GM10248 (cell line): ENCODE measurements around the gene GRB10.

Experiments
- CTCF ChIA-PET: fragments of 300-600 bp; sonication (Branson Sonifier 250); formaldehyde crosslinking; extraction: SDS; loops from one replicate; lab custom pipeline; 2021; ENCODE audit warnings: antibody characterized with exemption; lab: Yijun Ruan, JAX
- POLR2A ChIA-PET: fragments of 350-650 bp; sonication (Branson Sonifier 250); formaldehyde crosslinking; extraction: SDS; loops from one replicate; lab custom pipeline; 2020; ENCODE audit warnings: antibody characterized with exemption; lab: Yijun Ruan, JAX
- DNase-seq: peaks from one replicate; pipeline ENCODE4 v3.0.0; 2012; ENCODE audit errors: extremely low spot score
- TF ChIP-seq, protein P1 (sequence below): IDR thresholded peaks from 2 replicates; pipeline ENCODE4 v1.5.1; 2012; ENCODE audit warnings: mild to moderate bottlenecking, low read depth; ENCODE audit errors: extremely low read depth, missing control alignments, control extremely low read depth

Gene GRB10

DNA sequence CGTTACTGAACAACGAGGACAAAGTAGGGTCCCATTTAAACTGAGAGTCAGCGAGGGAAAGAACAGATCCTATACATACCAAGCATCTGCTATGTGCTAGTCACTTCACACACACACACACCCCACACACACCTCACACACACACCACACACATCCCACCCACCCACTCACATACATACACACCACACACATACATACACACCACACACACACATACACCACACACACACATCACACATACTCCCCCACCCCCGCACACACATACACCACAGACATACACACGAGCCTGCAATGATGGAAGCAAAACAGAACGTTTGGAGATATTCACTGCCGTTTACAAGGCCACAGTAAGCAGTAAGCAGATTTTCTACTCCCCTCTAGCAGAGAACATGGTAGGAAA, 607 bp upstream of the GRB10 start:
- TF ChIP-seq, protein P1, sequence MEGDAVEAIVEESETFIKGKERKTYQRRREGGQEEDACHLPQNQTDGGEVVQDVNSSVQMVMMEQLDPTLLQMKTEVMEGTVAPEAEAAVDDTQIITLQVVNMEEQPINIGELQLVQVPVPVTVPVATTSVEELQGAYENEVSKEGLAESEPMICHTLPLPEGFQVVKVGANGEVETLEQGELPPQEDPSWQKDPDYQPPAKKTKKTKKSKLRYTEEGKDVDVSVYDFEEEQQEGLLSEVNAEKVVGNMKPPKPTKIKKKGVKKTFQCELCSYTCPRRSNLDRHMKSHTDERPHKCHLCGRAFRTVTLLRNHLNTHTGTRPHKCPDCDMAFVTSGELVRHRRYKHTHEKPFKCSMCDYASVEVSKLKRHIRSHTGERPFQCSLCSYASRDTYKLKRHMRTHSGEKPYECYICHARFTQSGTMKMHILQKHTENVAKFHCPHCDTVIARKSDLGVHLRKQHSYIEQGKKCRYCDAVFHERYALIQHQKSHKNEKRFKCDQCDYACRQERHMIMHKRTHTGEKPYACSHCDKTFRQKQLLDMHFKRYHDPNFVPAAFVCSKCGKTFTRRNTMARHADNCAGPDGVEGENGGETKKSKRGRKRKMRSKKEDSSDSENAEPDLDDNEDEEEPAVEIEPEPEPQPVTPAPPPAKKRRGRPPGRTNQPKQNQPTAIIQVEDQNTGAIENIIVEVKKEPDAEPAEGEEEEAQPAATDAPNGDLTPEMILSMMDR, result no peak
- CTCF ChIA-PET, result no interaction called here
- POLR2A ChIA-PET, result no interaction called here
- no peak for DNase-seq

- POLR2A ChIA-PET, result no interaction called here
- TF ChIP-seq, protein P1, result no peak
- CTCF ChIA-PET, result no interaction called here
- no peak for DNase-seq
Measured at GRCh38 chr7:50781381-50782293, 1.1 kb downstream of the GRB10 start.

DNA sequence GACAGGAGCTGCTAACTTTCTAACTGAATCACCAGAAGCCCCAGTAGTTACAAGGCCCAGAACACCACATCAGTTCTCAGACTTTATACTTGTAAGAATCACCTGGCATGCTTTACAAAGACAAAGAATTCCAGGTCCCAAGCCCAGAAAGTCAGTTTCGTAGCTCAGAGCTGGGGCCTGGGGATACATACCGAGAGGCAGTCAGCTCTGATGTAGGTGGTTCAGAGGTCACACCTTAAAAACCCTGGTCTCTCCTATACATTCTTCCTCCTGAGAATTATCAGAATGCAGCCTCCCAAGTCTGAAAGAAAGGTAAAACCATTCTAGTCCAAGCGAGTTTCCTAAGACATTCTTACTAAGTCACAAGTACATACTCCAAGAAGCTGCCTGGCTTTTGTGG, 2.3 kb downstream of the GRB10 start:
- ChIA-PET CTCF (no interaction called here), POLR2A (no interaction called here)
- TF ChIP-seq, protein P1, result no peak
- DNase-seq, result no peak

GRCh38 chr7:50779427-50779826, 3.3 kb downstream of the GRB10 start:
- POLR2A ChIA-PET, result no interaction called here
- TF ChIP-seq, protein P1, result no peak
- CTCF ChIA-PET, result no interaction called here
- DNase-seq, result no peak

GRCh38 chr7:50778189-50778588, 4.5 kb downstream of the GRB10 start:
- POLR2A ChIA-PET, result no interaction called here
- DNase-seq, result no peak
- TF ChIP-seq, protein P1, result no peak
- CTCF ChIA-PET, result interaction anchor here (1.0 kb wide), 1 partner anchor 12 kb away, joined by 4 read pairs; no protein-coding TSS in a partner anchor

DNA sequence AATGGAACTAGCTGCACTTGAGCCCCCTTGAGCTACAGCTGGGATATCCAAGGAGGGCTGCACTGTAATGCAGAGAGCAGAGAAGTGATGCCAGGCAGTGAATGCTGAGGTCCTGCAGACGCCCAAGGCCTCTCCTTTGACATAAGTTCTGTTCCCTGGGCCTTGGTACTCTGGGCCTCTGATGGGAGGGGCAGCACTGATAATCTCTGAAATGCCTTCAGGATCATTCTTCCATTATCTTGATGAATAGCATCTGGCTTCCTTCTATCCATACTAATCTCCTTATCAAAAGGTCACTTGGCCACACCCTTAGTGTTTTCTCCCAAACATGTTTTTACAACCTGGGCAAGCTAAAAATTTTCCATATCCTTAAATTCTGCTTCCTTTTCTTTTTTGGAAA, 6.9 kb downstream of the GRB10 start:
- DNase-seq, result no peak
- CTCF ChIA-PET, result no interaction called here
- TF ChIP-seq, protein P1, result no peak
- POLR2A ChIA-PET, result no interaction called here
